Calu3 (cell line): ENCODE results near the gene CATSPER3. TPM values are rescaled to one million over a fixed set of nuclear protein-coding genes. Genes with fewer than 3 reads are reported as not detected.

Experiments
- BruUV-seq: library from RNA; stranded (reverse); fragments of 400-500 nt; replicated peaks from 2 replicates; lab custom pipeline; 2021; lab: Mats Ljungman, UMichigan
- CTCF ChIA-PET: fragments of 300-600 bp; sonication (Branson Sonifier 250); formaldehyde crosslinking; loops from one replicate; lab custom pipeline; 2022; ENCODE audit warnings: antibody characterized with exemption; lab: Charles Lee
- DNase-seq: peaks from one replicate; pipeline ENCODE4 v3.0.0; 2022
- H3K27ac Mint-ChIP-seq: one replicate; pipeline ENCODE4 v1.8.0; 2022; ENCODE audit warnings: mixed read lengths; ENCODE audit not compliant: unreplicated experiment
- H3K27me3 Mint-ChIP-seq: one replicate; pipeline ENCODE4 v1.8.0; 2022; ENCODE audit warnings: mixed read lengths; ENCODE audit not compliant: unreplicated experiment
- H3K36me3 Mint-ChIP-seq: one replicate; pipeline ENCODE4 v1.8.0; 2022; ENCODE audit warnings: mild to moderate bottlenecking, moderate library complexity, mixed read lengths; ENCODE audit not compliant: insufficient read depth, unreplicated experiment
- H3K4me1 Mint-ChIP-seq: one replicate; pipeline ENCODE4 v1.8.0; 2022; ENCODE audit warnings: mild to moderate bottlenecking, low read depth, mixed read lengths; ENCODE audit not compliant: unreplicated experiment
- H3K4me3 Mint-ChIP-seq: one replicate; pipeline ENCODE4 v1.8.0; 2022; ENCODE audit warnings: mild to moderate bottlenecking, low read depth, moderate library complexity, mixed read lengths; ENCODE audit not compliant: unreplicated experiment
- H3K9me3 Mint-ChIP-seq: one replicate; pipeline ENCODE4 v1.8.0; 2022; ENCODE audit warnings: low read depth, mixed read lengths; ENCODE audit not compliant: unreplicated experiment
- CTCF ChIP-seq: fragments of 200-600 bp; IDR thresholded peaks from one replicate; pipeline ENCODE4 v1.8.0; 2022; ENCODE audit warnings: antibody characterized with exemption; ENCODE audit not compliant: unreplicated experiment
- intact Hi-C: fragments of 100-400 bp; cut with micrococcal nuclease; formaldehyde crosslinking; loops from one replicate; pipeline ENCODE4 v1.10.0; 2022; ENCODE audit not compliant: unreplicated experiment
- total RNA-seq: library from RNA; stranded (reverse); gene quantifications from 2 replicates; pipeline ENCODE4 v1.2.3, GENCODE V29; 2022

Gene CATSPER3
- total RNA-seq, 1 experiment from 2014 or later = 1.5 TPM

DNA sequence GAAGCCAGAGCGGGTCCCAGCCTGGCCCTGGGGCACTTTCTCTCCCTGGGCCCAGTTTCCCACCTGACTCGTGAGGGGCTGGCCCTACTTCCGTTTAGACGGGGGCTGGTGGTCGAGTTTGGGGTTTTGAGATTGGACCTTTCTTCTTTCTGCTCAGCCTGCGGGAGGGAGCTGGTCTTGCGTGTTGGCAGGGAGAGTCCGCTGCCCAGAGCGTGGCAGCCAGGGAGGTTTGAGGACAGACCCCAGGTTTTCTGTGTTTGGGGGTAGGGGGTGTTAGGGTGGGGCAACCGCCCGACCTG is 72.3 kb downstream of the CATSPER3 start:
- DNase-seq = no peak
- Mint-ChIP-seq H3K4me3 (no peak overlapping the region), H3K27me3 (peaks cover 81% of the 10 kb centered on the region), H3K36me3 (peaks cover 2% of the 10 kb centered on the region), H3K9me3 (no peaks in the 10 kb centered on the region), H3K4me1 (peaks cover 4% of the 10 kb centered on the region), H3K27ac (no peak overlapping the region)
- no peak for TF ChIP-seq CTCF
- CTCF ChIA-PET = no interaction called here
- intact Hi-C loops = no loop called here
- BruUV-seq = no TSS peak

GRCh38 chr5:135040333-135041144 is 72.8 kb downstream of the CATSPER3 start:
- no peak overlapping the region for H3K4me3 Mint-ChIP-seq
- H3K27ac Mint-ChIP-seq = no peak overlapping the region

GRCh38 chr5:135041145-135041587 is 73.5 kb downstream of the CATSPER3 start:
- Mint-ChIP-seq H3K36me3 (no peaks in the 10 kb centered on the region), H3K27ac (no peak overlapping the region)
- DNase-seq = no peak

More at GRCh38 chr5:135040333-135041144, 72.8 kb downstream of the CATSPER3 start:
- Mint-ChIP-seq H3K9me3 (no peaks in the 10 kb centered on the region), H3K36me3 (no peaks in the 10 kb centered on the region), H3K27me3 (peaks cover 76% of the 10 kb centered on the region), H3K4me1 (no peaks in the 10 kb centered on the region)
- TF ChIP-seq CTCF = no peak
- CTCF ChIA-PET = no interaction called here
- BruUV-seq = no TSS peak
- DNase-seq = no peak
- intact Hi-C loops = no loop called here

GRCh38 chr5:135041726-135042125 is 74.0 kb downstream of the CATSPER3 start:
- H3K27ac Mint-ChIP-seq = no peak overlapping the region
- TF ChIP-seq CTCF = no peak
- H3K27me3 Mint-ChIP-seq = peaks cover 64% of the 10 kb centered on the region
- no peak for DNase-seq
- no peaks in the 10 kb centered on the region for H3K9me3 Mint-ChIP-seq
- no TSS peak for BruUV-seq
- CTCF ChIA-PET = no interaction called here
- H3K4me3 Mint-ChIP-seq = no peak overlapping the region
- intact Hi-C loops = no loop called here
- no peaks in the 10 kb centered on the region for H3K36me3 Mint-ChIP-seq
- no peaks in the 10 kb centered on the region for H3K4me1 Mint-ChIP-seq

More at GRCh38 chr5:135041145-135041587, 73.5 kb downstream of the CATSPER3 start:
- Mint-ChIP-seq H3K4me3 (no peak overlapping the region), H3K4me1 (no peaks in the 10 kb centered on the region), H3K27me3 (peaks cover 69% of the 10 kb centered on the region), H3K9me3 (no peaks in the 10 kb centered on the region)
- BruUV-seq = no TSS peak
- intact Hi-C loops = no loop called here
- TF ChIP-seq CTCF = no peak
- CTCF ChIA-PET = no interaction called here
